Skeletal muscle tissue (tissue), 4 donors: ENCODE measurements around the gene ACD. TPM values are rescaled to one million over a fixed set of nuclear protein-coding genes. Genes with fewer than 3 reads are reported as not detected.

Experiments used
- H3K27ac ChIP-seq: one replicate; pipeline ENCODE4 v1.7.0; 2013; ENCODE audit warnings: mild to moderate bottlenecking, low read depth, low read length, inconsistent platforms
- H3K27me3 ChIP-seq, 3 donors: one replicate each; pipeline ENCODE4 v1.7.0; 2013; ENCODE audit warnings: low read length in 3 of 3; ENCODE audit not compliant: control insufficient read depth in 3 of 3, insufficient read depth in 3 of 3
- H3K36me3 ChIP-seq, 3 donors: one replicate each; pipeline ENCODE4 v1.7.0; 2013; ENCODE audit warnings: low read length in 3 of 3; ENCODE audit not compliant: control insufficient read depth in 3 of 3, insufficient read depth in 3 of 3
- H3K4me1 ChIP-seq, 3 donors: one replicate each; pipeline ENCODE4 v1.7.0; 2013; ENCODE audit warnings: low read length in 3 of 3, mild to moderate bottlenecking in 3 of 3; ENCODE audit not compliant: control insufficient read depth in 3 of 3, insufficient read depth in 3 of 3
- H3K4me3 ChIP-seq, 3 donors: one replicate each; pipeline ENCODE4 v1.7.0; 2013; ENCODE audit warnings: low read length in 3 of 3
- H3K9ac ChIP-seq, 3 donors: one replicate each; pipeline ENCODE4 v1.7.0; 2013; ENCODE audit warnings: low read length in 3 of 3, mild to moderate bottlenecking in 3 of 3, moderate library complexity in 2 of 3, low read depth in 1 of 3
- H3K9me3 ChIP-seq, 3 donors: one replicate each; pipeline ENCODE4 v1.7.0; 2013; ENCODE audit warnings: low read length in 3 of 3; ENCODE audit not compliant: control insufficient read depth in 3 of 3
- total RNA-seq: library from RNA; depleted of rRNA; stranded (reverse); fragments of >200 nt; gene quantifications from one replicate; pipeline ENCODE4 v1.2.3, GENCODE V29; 2014
- donor health status: Osteomylitis.

ACD gene
- total RNA-seq, 1 donor from 2014 or later, result 10.4 TPM

GRCh38 chr16:67655363-67655762, 4.7 kb downstream of the ACD start:
- peaks cover 31 to 50% (median 48%) of the 10 kb centered on the region in 3 donors for H3K27me3 ChIP-seq
- no peak overlapping the region for H3K27ac ChIP-seq
- no peaks in the 10 kb centered on the region for H3K9me3 ChIP-seq
- no peak overlapping the region for H3K4me3 ChIP-seq
- H3K36me3 ChIP-seq, result peaks cover 7 to 12% (median 9%) of the 10 kb centered on the region in 3 donors
- H3K4me1 ChIP-seq, result peaks cover 17 to 23% (median 22%) of the 10 kb centered on the region in 3 donors
- no peak overlapping the region for H3K9ac ChIP-seq

DNA sequence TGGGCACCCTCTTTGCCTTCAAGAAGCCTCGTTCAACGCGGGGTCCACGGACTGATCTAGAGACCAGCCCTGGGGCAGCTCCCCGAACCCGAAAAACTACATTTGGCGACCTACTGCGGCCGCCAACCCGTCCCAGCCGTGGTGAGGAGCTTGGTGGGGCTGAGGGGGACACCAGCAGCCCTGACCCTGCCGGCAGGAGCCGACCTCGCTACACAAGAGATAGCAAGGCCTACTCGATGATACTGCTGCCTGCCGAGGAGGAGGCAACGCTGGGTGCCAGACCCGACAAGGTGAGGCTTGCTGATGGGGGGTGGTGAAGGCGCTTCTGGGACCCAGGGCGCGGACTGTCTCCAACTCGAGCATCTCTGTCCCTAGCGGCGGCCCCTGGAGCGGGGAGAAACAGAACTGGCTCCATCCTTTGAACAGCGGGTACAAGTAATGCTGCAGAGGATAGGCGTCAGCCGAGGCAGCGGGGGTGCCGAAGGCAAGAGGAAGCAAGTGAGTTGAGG, 5.6 kb downstream of the ACD start:
- peaks cover 7 to 12% (median 9%) of the 10 kb centered on the region in 3 donors for H3K36me3 ChIP-seq
- H3K27ac ChIP-seq, result no peak overlapping the region
- H3K9ac ChIP-seq, result no peak overlapping the region
- H3K27me3 ChIP-seq, result peaks cover 40 to 59% (median 57%) of the 10 kb centered on the region in 3 donors
- H3K4me1 ChIP-seq, result peaks cover 14 to 17% (median 15%) of the 10 kb centered on the region in 3 donors
- H3K4me3 ChIP-seq, result no peak overlapping the region
- H3K9me3 ChIP-seq, result no peaks in the 10 kb centered on the region

GRCh38 chr16:67653789-67654402, 6.2 kb downstream of the ACD start:
- no peak overlapping the region for H3K27ac ChIP-seq
- peaks cover 45 to 64% (median 63%) of the 10 kb centered on the region in 3 donors for H3K27me3 ChIP-seq
- H3K9me3 ChIP-seq, result no peaks in the 10 kb centered on the region
- H3K4me3 ChIP-seq, result no peak overlapping the region
- no peak overlapping the region for H3K9ac ChIP-seq
- H3K4me1 ChIP-seq, result peaks cover 9 to 11% (median 10%) of the 10 kb centered on the region in 3 donors
- H3K36me3 ChIP-seq, result peaks cover 7 to 12% (median 9%) of the 10 kb centered on the region in 3 donors

- Histone ChIP-seq H3K4me1 (peaks cover 4 to 9% (median 6%) of the 10 kb centered on the region in 3 donors), H3K36me3 (peaks cover 7 to 8% (median 7%) of the 10 kb centered on the region in 3 donors), H3K4me3 (peak overlapping the region in 2 of 3 donors; percentile 32 to 52), H3K9ac (no peak overlapping the region), H3K27ac (no peak overlapping the region), H3K27me3 (peaks cover 52 to 71% (median 69%) of the 10 kb centered on the region in 3 donors), H3K9me3 (no peaks in the 10 kb centered on the region)
Observed at GRCh38 chr16:67653128-67653788, 6.8 kb downstream of the ACD start.

DNA sequence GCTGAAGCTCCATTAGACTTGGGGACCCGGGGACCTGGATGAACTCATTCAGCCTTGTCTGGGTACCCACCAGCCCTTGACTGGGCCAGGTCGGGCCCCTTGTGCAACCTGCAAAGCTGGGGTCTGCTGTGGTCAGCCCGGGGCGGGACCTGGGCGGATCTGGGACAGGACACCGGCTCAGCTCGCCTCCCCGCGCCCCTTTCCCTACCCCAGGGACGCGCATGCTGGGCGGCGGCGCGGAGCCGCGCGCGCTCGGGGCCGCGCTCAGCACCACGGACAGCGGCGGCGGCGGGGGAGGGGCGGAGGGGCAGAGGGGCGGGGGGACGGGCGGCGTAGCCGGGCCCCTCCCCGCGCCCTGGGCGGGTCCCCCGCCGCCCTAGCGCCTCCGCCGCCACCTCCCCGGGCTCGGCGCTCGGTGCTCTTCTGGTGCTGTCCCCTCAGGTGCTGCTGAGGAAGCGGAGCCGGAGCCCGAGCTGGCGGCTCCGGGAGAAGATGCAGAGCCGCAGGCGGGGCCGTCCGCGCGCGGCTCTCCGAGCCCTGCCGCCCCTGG, 7.4 kb downstream of the ACD start:
- Histone ChIP-seq H3K4me1 (peaks cover 4 to 11% (median 6%) of the 10 kb centered on the region in 3 donors), H3K36me3 (peaks cover 2 to 3% (median 3%) of the 10 kb centered on the region in 3 donors), H3K9me3 (no peaks in the 10 kb centered on the region), H3K9ac (no peak overlapping the region), H3K27ac (no peak overlapping the region), H3K27me3 (peaks cover 57 to 77% (median 75%) of the 10 kb centered on the region in 3 donors), H3K4me3 (no peak overlapping the region)

GRCh38 chr16:67651847-67652246, 8.2 kb downstream of the ACD start:
- Histone ChIP-seq H3K36me3 (no peaks in the 10 kb centered on the region), H3K27ac (no peak overlapping the region), H3K9ac (no peak overlapping the region), H3K4me1 (peaks cover 4 to 11% (median 6%) of the 10 kb centered on the region in 3 donors), H3K4me3 (no peak overlapping the region), H3K9me3 (no peaks in the 10 kb centered on the region), H3K27me3 (peaks cover 64 to 84% (median 82%) of the 10 kb centered on the region in 3 donors)

- H3K9ac ChIP-seq, result no peak overlapping the region
- no peaks in the 10 kb centered on the region for H3K36me3 ChIP-seq
- peaks cover 4 to 11% (median 6%) of the 10 kb centered on the region in 3 donors for H3K4me1 ChIP-seq
- no peak overlapping the region for H3K27ac ChIP-seq
- peaks cover 72 to 90% (median 90%) of the 10 kb centered on the region in 3 donors for H3K27me3 ChIP-seq
- no peaks in the 10 kb centered on the region for H3K9me3 ChIP-seq
- no peak overlapping the region for H3K4me3 ChIP-seq
Observed at GRCh38 chr16:67651039-67651438, 9.0 kb downstream of the ACD start.

DNA sequence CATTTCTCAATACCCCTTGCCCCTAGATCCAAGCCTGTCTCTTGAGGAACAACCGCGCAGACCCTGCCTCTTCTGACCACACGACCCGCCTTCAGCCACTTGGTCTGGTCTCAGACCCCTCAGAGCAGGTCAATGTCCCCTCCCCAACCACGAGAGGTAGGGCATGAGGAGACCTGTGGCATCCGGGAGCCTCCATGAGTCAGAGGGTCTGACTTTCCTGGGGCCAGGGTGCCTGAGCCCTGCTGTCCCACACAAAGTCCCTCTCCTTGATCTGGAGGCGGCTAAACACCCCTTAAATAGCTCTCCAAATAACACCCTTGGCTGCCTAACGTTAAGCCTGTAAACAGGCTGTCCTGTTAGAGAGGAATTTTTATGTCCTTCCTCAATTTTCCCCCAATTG, 10.0 kb downstream of the ACD start:
- Histone ChIP-seq H3K36me3 (no peaks in the 10 kb centered on the region), H3K9ac (no peak overlapping the region), H3K4me1 (peaks cover 4 to 11% (median 6%) of the 10 kb centered on the region in 3 donors), H3K9me3 (no peaks in the 10 kb centered on the region), H3K27ac (no peak overlapping the region), H3K4me3 (no peak overlapping the region), H3K27me3 (peaks cover 81 to 93% (median 90%) of the 10 kb centered on the region in 3 donors)

DNA sequence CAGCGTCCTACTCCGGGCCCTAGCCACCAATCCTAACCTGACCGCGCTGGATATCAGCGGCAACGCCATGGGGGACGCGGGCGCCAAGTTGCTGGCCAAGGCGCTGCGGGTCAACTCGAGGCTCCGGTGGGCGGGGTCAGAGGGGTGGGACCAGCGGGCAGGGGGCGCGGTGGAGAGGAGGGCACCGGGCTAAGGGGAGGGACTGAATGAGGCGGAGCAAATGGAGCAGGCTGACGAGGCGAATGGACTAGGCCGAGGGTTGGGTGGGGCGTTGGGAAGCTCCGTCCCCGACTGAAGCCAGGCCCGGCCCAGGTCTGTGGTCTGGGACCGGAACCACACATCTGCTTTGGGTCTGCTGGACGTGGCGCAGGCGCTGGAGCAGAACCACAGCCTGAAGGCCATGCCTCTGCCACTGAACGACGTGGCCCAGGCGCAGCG, 10.5 kb downstream of the ACD start:
- Histone ChIP-seq H3K27me3 (peaks cover 77 to 90% (median 88%) of the 10 kb centered on the region in 3 donors), H3K9ac (no peak overlapping the region)

More for the DNA sequence above, 10.5 kb downstream of the ACD start:
- no peak overlapping the region for H3K4me3 ChIP-seq
- H3K4me1 ChIP-seq, result peaks cover 4 to 13% (median 6%) of the 10 kb centered on the region in 3 donors
- no peak overlapping the region for H3K27ac ChIP-seq
- no peaks in the 10 kb centered on the region for H3K9me3 ChIP-seq
- H3K36me3 ChIP-seq, result no peaks in the 10 kb centered on the region
